Fibroblast of the aortic adventitia (primary cell): ENCODE measurements around the gene KIAA0513. TPM values are rescaled to one million over a fixed set of nuclear protein-coding genes. Genes with fewer than 3 reads are reported as not detected.

Source experiments
- DNase-seq: peaks from one replicate; pipeline ENCODE4 v3.0.0-alpha.2; 2010; ENCODE audit warnings: low read depth
- H3K4me3 ChIP-seq: 2 replicates; pipeline ENCODE4 v1.5.1; 2011; ENCODE audit warnings: low read depth, mild to moderate bottlenecking, control low read depth, low read length, moderate library complexity
- CTCF ChIP-seq: IDR thresholded peaks from 2 replicates; pipeline ENCODE4 v1.5.1; 2011; ENCODE audit warnings: mild to moderate bottlenecking, low read length, control low read depth, inconsistent platforms; ENCODE audit not compliant: insufficient read depth
- total RNA-seq: library from RNA; depleted of rRNA; stranded (reverse); fragments of >200 nt; gene quantifications from 2 replicates; pipeline ENCODE4 v1.2.3, GENCODE V29; 2012; ENCODE audit warnings: low replicate concordance

The KIAA0513 gene
- total RNA-seq, 1 donor: 28.3 TPM

GRCh38 chr16:85130705-85131028 lies 103.1 kb downstream of the KIAA0513 start:
- TF ChIP-seq CTCF: no peak
- no peak overlapping the region for H3K4me3 ChIP-seq
- DNase-seq: no peak

- TF ChIP-seq CTCF: no peak
- no peak overlapping the region for H3K4me3 ChIP-seq
- DNase-seq: no peak
These were observed 105.1 kb downstream of the KIAA0513 start for GRCh38 chr16:85132456-85133289.

GRCh38 chr16:85133290-85133599 lies 105.7 kb downstream of the KIAA0513 start:
- no peak overlapping the region for H3K4me3 ChIP-seq
- no peak for DNase-seq
- TF ChIP-seq CTCF: no peak

DNA sequence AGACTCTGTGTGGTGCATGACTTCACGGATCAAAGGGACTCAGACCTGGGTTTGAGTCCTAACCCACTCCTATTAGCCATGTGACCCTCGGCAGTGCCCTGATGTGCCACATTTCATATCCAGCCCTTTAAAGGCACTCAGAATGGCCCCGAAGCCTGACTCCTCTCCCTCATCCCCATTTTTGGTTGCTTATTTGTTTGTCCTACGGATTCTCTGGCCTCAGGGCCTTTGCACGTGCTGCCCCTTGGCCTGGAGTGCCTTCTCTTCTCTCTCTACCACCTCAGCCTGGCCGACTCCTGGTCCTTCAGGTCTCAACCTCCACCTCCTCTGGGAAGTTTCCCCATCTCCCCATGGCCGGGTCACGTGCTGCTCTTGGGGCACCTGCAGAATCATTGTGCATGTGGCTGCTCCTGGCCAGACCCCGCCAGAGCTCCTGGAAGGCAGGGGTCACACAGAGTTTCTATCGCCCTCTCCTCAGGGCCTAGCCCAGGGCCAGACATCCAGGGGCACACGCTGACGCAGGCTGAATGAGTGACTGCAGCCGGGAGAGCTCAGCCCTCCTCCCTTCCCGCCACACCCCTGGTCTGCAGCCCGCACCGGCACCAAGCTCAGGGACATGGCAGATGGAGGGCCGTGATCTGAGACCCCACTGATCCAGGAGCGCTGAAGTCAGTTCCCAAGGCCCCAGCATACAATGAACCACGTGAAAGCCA lies 106.6 kb downstream of the KIAA0513 start:
- H3K4me3 ChIP-seq: no peak overlapping the region
- no peak for TF ChIP-seq CTCF
- DNase-seq: no peak

- no peak for TF ChIP-seq CTCF
- no peak for DNase-seq
- H3K4me3 ChIP-seq: no peak overlapping the region
These were observed 107.2 kb downstream of the KIAA0513 start for GRCh38 chr16:85134789-85135142.

GRCh38 chr16:85136213-85136701 lies 108.7 kb downstream of the KIAA0513 start:
- no peak for DNase-seq
- H3K4me3 ChIP-seq: no peak overlapping the region
- TF ChIP-seq CTCF: no peak
